Psoas muscle (tissue), 8 donors: ENCODE measurements around the gene CYP24A1. TPM values are rescaled to one million over a fixed set of nuclear protein-coding genes. Genes with fewer than 3 reads are reported as not detected.
"Not testable (repeated sequence)": the region's sequence is repeated elsewhere in the genome, so short reads cannot be mapped to it uniquely, and the experiment has no call there.

Experiments used
- ATAC-seq, 4 donors: fragments of 200-7000 bp; cut with Tn5 transposase; one replicate each; pipeline ENCODE4 v1.9.1; 2020; ENCODE audit warnings: moderate library complexity in 3 of 4, mild to moderate bottlenecking in 2 of 4
- DNase-seq, 2 donors: peaks; one replicate each; pipeline ENCODE4 v3.0.0-alpha.2; 2020
- H3K27ac ChIP-seq: fragments of 200-600 bp; one replicate; pipeline ENCODE4 v1.8.0; 2022
- H3K27me3 ChIP-seq, 3 donors: fragments of 200-600 bp in 1 of 3; one replicate each; pipeline versions ENCODE4 v1.6.1 to v1.8.0; 2013 to 2022; ENCODE audit warnings: low read length in 2 of 3, mild to moderate bottlenecking in 2 of 3, moderate library complexity in 1 of 3; ENCODE audit not compliant: insufficient read depth in 3 of 3
- H3K36me3 ChIP-seq, 2 donors: fragments of 200-600 bp in 1 of 2; one replicate each; pipeline versions ENCODE4 v1.6.1 to v1.8.0; 2013 to 2022; ENCODE audit warnings: low read depth in 1 of 2, mild to moderate bottlenecking in 1 of 2, moderate library complexity in 1 of 2; ENCODE audit not compliant: insufficient read depth in 1 of 2
- H3K4me1 ChIP-seq: fragments of 200-600 bp; one replicate; pipeline ENCODE4 v1.8.0; 2022
- H3K4me3 ChIP-seq: fragments of 200-600 bp; one replicate; pipeline ENCODE4 v1.8.0; 2022; ENCODE audit warnings: mild to moderate bottlenecking
- H3K9me3 ChIP-seq: fragments of 200-600 bp; one replicate; pipeline ENCODE4 v1.8.0; 2022
- WGBS, 3 donors: extraction: QIAGEN DNeasy Blood & Tissue Kit; methylation state at CpG; one replicate each; pipeline versions ENCODE4 v1.1.6 to v1.1.7; 2013; 5-methylcytosine and 5-hydroxymethylcytosine counted together
- intact Hi-C, 2 donors: fragments of 100-400 bp; cut with DNase I; formaldehyde crosslinking; loops; one replicate each; pipeline versions ENCODE4 v1.11.0 to v1.14.2; 2022
- polyA plus RNA-seq, 3 donors: library from polyadenylated mRNA; stranded (reverse); fragments of 200-250 nt; gene quantifications; one replicate each; pipeline ENCODE4 v1.2.3, GENCODE V29; 2013
- total RNA-seq, 4 donors: library from RNA; stranded (reverse); fragmentation: NEBNext Ultra II Directional in 2 of 4; extraction: Animal tissue kit (Norgen Biotek cat#: 25700) in 2 of 4; gene quantifications; one replicate each; pipeline versions ENCODE4 v1.2.1 to v1.2.4, GENCODE V29; 2021 to 2023
- TF ChIP-seq, protein P1 (sequence below): fragments of 200-600 bp; IDR thresholded peaks from one replicate; pipeline ENCODE4 v1.8.0; 2022; ENCODE audit warnings: antibody characterized with exemption
- donor health status: healthy with polysubstance abuse.
- donor health status: DM: no; HTN: no; CAD: no; lungs with moderate emphysema.
- donor health status: Bipolar disorder and iron deficiency.
- donor health status: healthy.
- donor health status: DM: yes; HTN: yes; CAD: no.
- donor health status: DM: no; HTN: no; CAD: no.
- donor health status: DM: no; HTN: no; CAD: no.
- donor health status: DM: yes; HTN: yes; CAD: no.

CYP24A1 gene
- total and polyA plus RNA-seq, 7 donors: 0.03 TPM; not detected in 6

DNA sequence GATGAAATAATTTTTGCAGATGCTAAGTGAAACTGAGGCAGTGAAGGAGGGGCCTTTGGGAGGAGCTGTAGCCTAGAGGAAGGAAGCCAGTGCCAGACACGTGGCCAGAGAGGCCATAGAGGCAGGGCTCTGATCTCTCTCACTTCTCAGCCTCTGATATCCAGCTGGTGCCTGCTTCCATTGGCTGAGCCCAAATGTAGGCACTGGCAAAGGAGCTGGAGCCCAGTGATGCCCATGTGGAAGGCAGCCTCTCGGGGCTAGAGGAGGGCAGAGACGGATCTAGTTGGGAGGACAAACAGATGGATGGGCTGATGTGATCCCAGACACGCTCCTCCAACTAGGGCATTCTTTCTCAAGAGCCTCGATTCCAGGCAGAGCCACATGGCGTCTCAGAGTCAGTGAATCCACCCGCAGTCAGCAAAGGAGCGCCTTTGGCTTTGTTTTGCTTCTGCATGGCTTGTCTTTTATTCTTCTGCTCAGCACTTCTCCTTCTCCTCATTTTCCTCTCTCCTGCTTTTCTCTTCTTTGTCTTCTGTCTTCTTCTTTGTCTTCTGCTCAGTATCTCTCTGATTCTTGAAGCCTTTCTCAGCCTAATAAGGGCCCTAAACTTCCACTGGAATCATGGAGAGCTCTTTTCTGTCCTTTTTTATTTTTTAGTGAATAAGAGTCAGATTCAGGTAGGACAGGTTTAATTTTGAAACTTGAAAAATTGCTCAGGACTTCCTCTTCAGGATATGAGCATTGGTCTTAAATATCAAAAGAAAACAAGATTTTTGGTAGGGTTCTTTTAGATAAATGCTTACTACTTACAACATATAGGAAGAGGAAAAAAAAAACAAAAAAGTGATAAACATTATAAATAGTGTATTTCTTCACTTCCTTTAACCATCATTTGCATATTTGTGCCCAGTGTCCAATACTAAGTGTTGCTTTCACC, 41.8 kb downstream of the CYP24A1 start:
- Histone ChIP-seq H3K36me3 (no peaks in the 10 kb centered on the region), H3K4me1 (no peaks in the 10 kb centered on the region), H3K27me3 (peaks cover 0 to 6% (median 0%) of the 10 kb centered on the region in 3 donors), H3K27ac (peak overlapping the region; percentile 50), H3K9me3 (peaks cover 3% of the 10 kb centered on the region), H3K4me3 (no peak overlapping the region)
- WGBS, 3 donors: 75 to 82% (median 80%) methylated on average over 8 of the region's 8 CpGs
- TF ChIP-seq, protein P1, sequence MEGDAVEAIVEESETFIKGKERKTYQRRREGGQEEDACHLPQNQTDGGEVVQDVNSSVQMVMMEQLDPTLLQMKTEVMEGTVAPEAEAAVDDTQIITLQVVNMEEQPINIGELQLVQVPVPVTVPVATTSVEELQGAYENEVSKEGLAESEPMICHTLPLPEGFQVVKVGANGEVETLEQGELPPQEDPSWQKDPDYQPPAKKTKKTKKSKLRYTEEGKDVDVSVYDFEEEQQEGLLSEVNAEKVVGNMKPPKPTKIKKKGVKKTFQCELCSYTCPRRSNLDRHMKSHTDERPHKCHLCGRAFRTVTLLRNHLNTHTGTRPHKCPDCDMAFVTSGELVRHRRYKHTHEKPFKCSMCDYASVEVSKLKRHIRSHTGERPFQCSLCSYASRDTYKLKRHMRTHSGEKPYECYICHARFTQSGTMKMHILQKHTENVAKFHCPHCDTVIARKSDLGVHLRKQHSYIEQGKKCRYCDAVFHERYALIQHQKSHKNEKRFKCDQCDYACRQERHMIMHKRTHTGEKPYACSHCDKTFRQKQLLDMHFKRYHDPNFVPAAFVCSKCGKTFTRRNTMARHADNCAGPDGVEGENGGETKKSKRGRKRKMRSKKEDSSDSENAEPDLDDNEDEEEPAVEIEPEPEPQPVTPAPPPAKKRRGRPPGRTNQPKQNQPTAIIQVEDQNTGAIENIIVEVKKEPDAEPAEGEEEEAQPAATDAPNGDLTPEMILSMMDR: no peak
- ATAC-seq (no peak), DNase-seq (no peak)
- intact Hi-C loops: no loop called here

- intact Hi-C loops, ATAC-seq, H3K27ac ChIP-seq, H3K36me3 ChIP-seq, H3K27me3 ChIP-seq, H3K4me1 ChIP-seq, H3K9me3 ChIP-seq, DNase-seq, H3K4me3 ChIP-seq: not testable (repeated sequence)
- 86 to 90% (median 87%) methylated on average over 4 of the region's 4 CpGs for WGBS, 3 donors
Observed at GRCh38 chr20:54131125-54131524, 42.7 kb downstream of the CYP24A1 start.

- Histone ChIP-seq H3K27me3 (no peaks in the 10 kb centered on the region), H3K9me3 (peaks cover 3% of the 10 kb centered on the region), H3K36me3 (no peaks in the 10 kb centered on the region), H3K4me1 (no peaks in the 10 kb centered on the region), H3K27ac (no peak overlapping the region), H3K4me3 (no peak overlapping the region)
- no peak for DNase-seq
- ATAC-seq: no peak
- WGBS, 3 donors: 93 to 97% (median 95%) methylated on average over 3 of the region's 3 CpGs
- intact Hi-C loops: no loop called here
- TF ChIP-seq, protein P1: no peak
Observed at GRCh38 chr20:54129350-54129749, 44.4 kb downstream of the CYP24A1 start.

DNA sequence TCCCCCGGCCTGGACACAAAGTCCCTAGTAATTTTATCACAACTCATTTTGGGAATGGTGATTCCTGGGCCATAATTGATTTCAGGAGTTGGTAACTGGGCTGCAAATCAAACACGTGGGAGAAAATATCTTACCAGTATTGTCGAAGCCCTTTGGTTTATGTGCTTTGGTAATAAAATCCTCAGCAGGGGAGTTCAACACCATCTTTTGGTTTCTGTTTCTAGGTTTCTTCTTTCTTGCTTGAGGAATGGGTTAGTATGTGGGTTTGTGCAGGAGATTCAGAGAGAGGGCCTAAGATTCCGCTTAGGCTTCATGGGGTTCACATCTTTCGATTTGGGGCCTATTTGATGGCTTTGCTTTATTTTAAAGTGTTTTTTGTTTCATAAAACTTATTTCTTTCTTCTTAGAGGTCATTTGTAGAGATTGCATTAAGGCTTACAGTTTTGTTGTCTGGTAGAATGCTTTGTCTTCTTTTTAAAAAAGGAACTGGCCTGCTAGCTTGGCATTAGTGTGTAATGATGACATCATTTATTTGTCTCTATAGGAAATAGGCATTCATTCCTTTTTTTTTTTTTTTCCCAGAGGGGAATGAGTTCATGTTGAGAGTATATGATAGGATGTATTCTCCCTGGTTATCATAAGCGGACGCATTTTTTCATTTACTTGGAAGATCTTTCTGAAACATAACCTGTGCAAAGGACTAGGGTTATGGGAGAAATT, 45.8 kb downstream of the CYP24A1 start:
- WGBS, 3 donors: 62 to 80% (median 78%) methylated on average over 7 of the region's 7 CpGs
- ATAC-seq (no peak), DNase-seq (no peak)
- intact Hi-C loops: no loop called here
- Histone ChIP-seq H3K27ac (no peak overlapping the region), H3K4me3 (no peak overlapping the region), H3K36me3 (no peaks in the 10 kb centered on the region), H3K27me3 (no peaks in the 10 kb centered on the region), H3K4me1 (no peaks in the 10 kb centered on the region), H3K9me3 (peaks cover 3% of the 10 kb centered on the region)
- TF ChIP-seq, protein P1: no peak
